Measurements from ENCODE around the gene CORO1C. TPM values are rescaled to one million over a fixed set of nuclear protein-coding genes. Genes with fewer than 3 reads are reported as not detected.

The CORO1C gene
- total RNA-seq, 1 experiment from 2014 or later, result 208 TPM

DNA sequence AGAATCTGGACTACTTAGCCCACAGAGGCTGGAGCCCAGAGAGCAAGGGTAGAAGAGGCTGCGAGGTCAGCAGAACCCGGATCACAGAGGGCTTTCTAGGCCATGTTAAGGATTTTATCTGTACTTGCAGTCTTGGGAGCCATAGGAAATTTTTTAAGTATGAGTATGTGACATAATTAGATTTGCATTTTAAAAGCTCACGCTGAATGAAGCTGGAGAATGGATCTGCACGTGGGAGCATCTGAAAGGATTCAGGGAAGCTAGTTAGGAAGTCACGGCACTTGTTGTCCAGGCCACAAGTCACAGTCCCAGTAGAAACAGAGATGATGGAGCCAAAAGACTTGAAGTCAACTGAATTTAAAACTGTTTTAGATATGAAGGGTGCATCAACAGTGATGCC, 14.1 kb downstream of the CORO1C start:
- H3K4me3 ChIP-seq (ENCODE audit: low read depth, low read length, poor library complexity, severe bottlenecking), result no peak overlapping the region
- no peaks in the 10 kb centered on the region for H3K27me3 ChIP-seq (replicated peaks; ENCODE audit: insufficient read depth, low read depth, low read length, poor library complexity)
- no peaks in the 10 kb centered on the region for H3K36me3 ChIP-seq (ENCODE audit: insufficient read depth, low read length, poor library complexity, severe bottlenecking)
- CTCF ChIA-PET, result no interaction called here
- peaks cover 55% of the 10 kb centered on the region for H3K4me1 ChIP-seq (ENCODE audit: insufficient read depth, low read length, poor library complexity, severe bottlenecking)
- no peaks in the 10 kb centered on the region for H3K9me3 ChIP-seq (ENCODE audit: low read depth, low read length, poor library complexity, severe bottlenecking)
- intact Hi-C loops (cut with micrococcal nuclease; ENCODE audit: unreplicated experiment), result no loop called here
- peak; percentile 68 for DNase-seq (ENCODE audit: low spot score)
- no peak for TF ChIP-seq EZH2 (IDR thresholded peaks at IDR 0.05; ENCODE audit: borderline replicate concordance, low read depth, low read length, poor library complexity, severe bottlenecking)
- TF ChIP-seq CTCF (conservative IDR thresholded peaks at IDR 0.05; ENCODE audit: low read depth, low read length), result no peak
- POLR2A ChIA-PET (ENCODE audit: low non-redundant PET), result interaction anchor here (0.6 kb wide), 1 partner anchor 123 kb away, joined by 7 read pairs; no protein-coding TSS in a partner anchor
- peak overlapping the region; percentile 27 for H3K27ac ChIP-seq (ENCODE audit: low read depth, low read length, poor library complexity, severe bottlenecking)
- no TSS peak for BruUV-seq (replicated peaks)

DNA sequence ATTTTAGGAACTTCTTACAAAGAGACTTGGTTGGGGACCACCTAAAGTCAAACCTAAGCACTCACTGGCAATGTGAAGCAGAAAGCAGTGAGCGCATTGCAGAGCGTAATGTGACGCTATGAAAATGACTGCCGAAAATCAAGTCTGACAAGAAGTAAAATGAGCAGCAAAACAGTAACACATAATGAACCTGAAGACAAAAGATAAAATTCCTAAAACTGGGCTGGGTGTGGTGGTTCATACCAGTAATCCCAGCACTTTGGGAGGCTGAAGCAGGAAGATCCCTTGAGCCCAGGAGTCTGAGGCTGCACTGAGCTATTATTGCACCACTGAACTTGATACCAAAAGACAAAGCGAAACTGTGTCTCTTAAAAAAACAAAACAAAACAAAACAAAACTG, 16.5 kb downstream of the CORO1C start:
- POLR2A ChIA-PET (ENCODE audit: low non-redundant PET), result interaction anchor here (0.7 kb wide), 1 partner anchor 50 kb away, joined by 10 read pairs; no protein-coding TSS in a partner anchor
- Histone ChIP-seq H3K4me1 (ENCODE audit: insufficient read depth, low read length, poor library complexity, severe bottlenecking) (peaks cover 51% of the 10 kb centered on the region), H3K27me3 (replicated peaks; ENCODE audit: insufficient read depth, low read depth, low read length, poor library complexity) (no peaks in the 10 kb centered on the region), H3K36me3 (ENCODE audit: insufficient read depth, low read length, poor library complexity, severe bottlenecking) (no peaks in the 10 kb centered on the region), H3K27ac (ENCODE audit: low read depth, low read length, poor library complexity, severe bottlenecking) (no peak overlapping the region), H3K4me3 (ENCODE audit: low read depth, low read length, poor library complexity, severe bottlenecking) (no peak overlapping the region), H3K9me3 (ENCODE audit: low read depth, low read length, poor library complexity, severe bottlenecking) (no peaks in the 10 kb centered on the region)
- BruUV-seq (replicated peaks), result no TSS peak
- TF ChIP-seq EZH2 (IDR thresholded peaks at IDR 0.05; ENCODE audit: borderline replicate concordance, low read depth, low read length, poor library complexity, severe bottlenecking), result no peak
- TF ChIP-seq CTCF (conservative IDR thresholded peaks at IDR 0.05; ENCODE audit: low read depth, low read length), result no peak
- CTCF ChIA-PET, result no interaction called here
- intact Hi-C loops (cut with micrococcal nuclease; ENCODE audit: unreplicated experiment), result no loop called here
- no peak for DNase-seq (ENCODE audit: low spot score)

- POLR2A ChIA-PET (ENCODE audit: low non-redundant PET), result no interaction called here
- CTCF ChIA-PET, result no interaction called here
- H3K36me3 ChIP-seq (ENCODE audit: insufficient read depth, low read length, poor library complexity, severe bottlenecking), result no peaks in the 10 kb centered on the region
- no peak overlapping the region for H3K27ac ChIP-seq (ENCODE audit: low read depth, low read length, poor library complexity, severe bottlenecking)
- no TSS peak for BruUV-seq (replicated peaks)
- no peak overlapping the region for H3K4me3 ChIP-seq (ENCODE audit: low read depth, low read length, poor library complexity, severe bottlenecking)
- no peak for DNase-seq (ENCODE audit: low spot score)
- peaks cover 55% of the 10 kb centered on the region for H3K4me1 ChIP-seq (ENCODE audit: insufficient read depth, low read length, poor library complexity, severe bottlenecking)
- TF ChIP-seq EZH2 (IDR thresholded peaks at IDR 0.05; ENCODE audit: borderline replicate concordance, low read depth, low read length, poor library complexity, severe bottlenecking) (no peak), CTCF (conservative IDR thresholded peaks at IDR 0.05; ENCODE audit: low read depth, low read length) (no peak)
- intact Hi-C loops (cut with micrococcal nuclease; ENCODE audit: unreplicated experiment), result no loop called here
- H3K27me3 ChIP-seq (replicated peaks; ENCODE audit: insufficient read depth, low read depth, low read length, poor library complexity), result no peaks in the 10 kb centered on the region
- no peaks in the 10 kb centered on the region for H3K9me3 ChIP-seq (ENCODE audit: low read depth, low read length, poor library complexity, severe bottlenecking)
Observed at GRCh38 chr12:108713471-108713870, 17.8 kb downstream of the CORO1C start.
